Measurements from ENCODE around the gene PDLIM4. TPM values are rescaled to one million over a fixed set of nuclear protein-coding genes. Genes with fewer than 3 reads are reported as not detected.

PDLIM4 gene
- 26.9 and 91.1 TPM in 2 replicates for total RNA-seq

GRCh38 chr5:132257131-132258101, at the start of gene PDLIM4:
PDLIM4 (plus strand) TSS chr5:132257696; CDS start chr5:132257735, 39 bp downstream.

DNA sequence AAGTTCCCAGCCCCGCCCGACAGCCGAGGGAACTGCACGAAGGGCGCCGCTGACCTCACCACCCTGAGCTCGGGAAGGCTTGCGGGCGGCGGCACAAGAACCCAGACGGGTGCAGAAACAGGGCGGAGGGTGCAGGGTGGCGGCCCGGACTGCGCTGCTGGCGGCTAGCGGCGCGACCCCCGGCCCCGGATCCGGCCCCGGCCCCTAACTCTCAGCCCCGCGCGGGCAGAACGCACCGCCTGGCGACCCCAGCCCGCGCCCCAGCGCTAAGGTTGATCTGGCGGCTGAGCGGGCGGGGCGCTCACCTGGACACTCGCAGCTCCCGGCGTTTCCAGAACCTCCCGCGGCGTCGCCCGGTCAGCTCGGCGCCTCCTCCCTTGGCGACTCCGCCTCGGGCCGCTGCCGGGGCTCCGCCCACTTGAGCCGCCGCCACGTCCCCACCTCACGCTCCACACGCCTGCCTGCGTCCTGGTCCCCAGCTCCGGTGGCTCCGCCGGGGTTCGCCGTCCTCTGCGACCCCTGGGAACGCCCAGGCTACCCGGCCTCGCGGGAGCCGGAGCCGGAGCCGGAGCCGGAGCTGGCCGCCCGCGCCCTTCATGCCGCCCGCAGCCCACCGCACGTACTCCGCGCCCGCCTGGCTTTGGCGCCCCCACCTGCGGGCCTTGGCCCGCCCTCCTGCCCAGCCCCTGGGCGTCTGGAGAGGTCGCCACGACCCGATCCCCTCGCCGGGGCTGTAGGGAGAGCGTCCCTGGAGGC, 29.8 kb upstream of the PDLIM4 start, which contains the start of gene P4HA2:
Gene P4HA2 (minus strand): TSS at position 369 of the 756 bp plus-strand sequence. CDS start 9,227 bp downstream, outside the sequence.

GRCh38 chr5:132293992-132294727, 36.7 kb downstream of the PDLIM4 start, which contains the start of gene SLC22A4:
SLC22A4 (plus strand) TSS chr5:132294394; CDS start chr5:132294617, 223 bp downstream.

Other genes with a start within 250 kb of the PDLIM4 start
- gene ACSL6, start 246.0 kb upstream of the PDLIM4 start, total RNA-seq = not detected in 2 replicates
- not detected in 2 replicates for gene IL3, start 197.0 kb upstream of the PDLIM4 start, total RNA-seq
- 0.66 and 5.3 TPM in 2 replicates for gene CSF2, start 183.9 kb upstream of the PDLIM4 start, total RNA-seq
- 168 and 206 TPM in 2 replicates for gene P4HA2, start 29.8 kb upstream of the PDLIM4 start, total RNA-seq
- 12.5 and 34.1 TPM in 2 replicates for gene SLC22A4, start 36.7 kb downstream of the PDLIM4 start, total RNA-seq
- gene SLC22A5, start 112.0 kb downstream of the PDLIM4 start, total RNA-seq = 5.7 and 9.2 TPM in 2 replicates
- gene IRF1, start 233.1 kb downstream of the PDLIM4 start, total RNA-seq = 58.0 and 94.3 TPM in 2 replicates

Measured in placental pericyte (primary cell).